Mesenteric fat pad (tissue), 1 donor: ENCODE results near the gene TACSTD2. TPM values are rescaled to one million over a fixed set of nuclear protein-coding genes. Genes with fewer than 3 reads are reported as not detected.
A peak's percentile ranks its signal among the peaks of the same experiment; 100 is the strongest.
"Not testable (repeated sequence)": the region's sequence is repeated elsewhere in the genome, so short reads cannot be mapped to it uniquely, and the experiment has no call there.

Source experiments
- DNase-seq: peaks from one replicate; pipeline ENCODE4 v3.0.0-alpha.2; 2020; ENCODE audit warnings: low spot score
- total RNA-seq: library from RNA; stranded (reverse); fragmentation: NEBNext Ultra II Directional; extraction: Animal tissue kit (Norgen Biotek cat#: 25700); gene quantifications from one replicate; pipeline ENCODE4 v1.2.1, GENCODE V29; 2021
- donor health status: DM: yes; HTN: yes; CAD: no.

Gene TACSTD2
- total RNA-seq, 1 donor from 2014 or later = 1.7 TPM

DNA sequence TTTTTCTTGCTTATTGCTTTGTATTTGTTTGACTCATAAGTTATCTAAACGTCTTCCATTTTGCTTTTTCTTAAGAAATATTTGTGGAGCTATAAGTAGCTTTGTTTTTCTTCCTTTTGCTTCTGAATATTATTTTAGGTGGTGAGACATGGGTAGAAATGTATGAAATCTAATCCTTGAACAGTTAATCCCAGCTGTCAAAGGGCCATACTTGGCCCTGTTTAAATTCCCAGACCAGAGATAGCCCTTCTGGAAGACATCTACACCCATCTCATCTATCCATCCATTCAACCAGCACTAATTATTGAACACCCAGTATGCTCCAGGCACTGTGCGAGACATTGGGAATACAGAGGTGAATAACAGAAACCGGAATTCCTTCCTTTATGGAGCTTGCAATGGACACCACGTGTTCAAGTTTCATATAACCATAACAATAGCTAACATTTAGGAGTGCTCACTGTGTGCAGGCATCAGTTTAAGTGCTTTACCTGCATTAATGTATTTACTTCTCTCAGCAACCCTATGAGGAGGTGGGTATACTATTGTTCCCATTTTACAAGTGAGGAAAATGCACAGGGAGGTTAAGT is 8.7 kb downstream of the TACSTD2 start:
- no peak for DNase-seq

DNA sequence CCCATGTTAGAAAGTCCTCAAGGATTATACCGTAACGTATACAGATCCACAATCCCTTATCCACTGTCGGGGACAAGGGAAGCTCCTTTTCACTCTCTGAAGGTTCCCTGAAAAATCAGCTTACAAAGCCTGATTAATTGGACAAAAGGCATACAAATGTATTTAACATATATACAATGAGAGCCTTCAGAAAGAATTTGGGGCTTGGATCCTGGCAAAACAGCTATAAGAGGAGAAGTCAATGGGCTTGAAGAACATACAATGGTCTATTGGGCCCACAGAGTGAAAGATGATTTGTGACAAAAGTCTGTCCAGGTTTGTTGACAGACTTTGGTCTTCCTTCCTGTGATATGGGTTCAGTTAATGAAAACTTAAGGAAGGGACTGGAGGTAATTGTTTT is 10.7 kb downstream of the TACSTD2 start:
- DNase-seq = no peak

DNA sequence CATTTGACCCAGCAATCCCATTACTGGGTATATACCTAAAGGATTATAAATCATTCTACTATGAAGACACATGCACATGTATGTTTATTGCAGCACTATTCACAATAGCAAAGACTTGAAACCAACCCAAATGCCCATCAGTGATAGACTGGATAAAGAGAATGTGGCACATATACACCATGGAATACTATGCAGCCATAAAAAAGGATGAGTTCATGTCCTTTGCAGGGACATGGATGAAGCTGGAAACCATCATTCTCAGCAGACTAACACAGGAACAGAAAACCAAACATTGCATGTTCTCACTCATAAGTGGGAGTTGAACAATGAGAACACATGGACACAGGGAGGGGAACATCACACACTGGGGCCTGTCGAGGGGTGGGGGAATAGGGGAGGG is 13.3 kb downstream of the TACSTD2 start:
- DNase-seq = not testable (repeated sequence)

DNA sequence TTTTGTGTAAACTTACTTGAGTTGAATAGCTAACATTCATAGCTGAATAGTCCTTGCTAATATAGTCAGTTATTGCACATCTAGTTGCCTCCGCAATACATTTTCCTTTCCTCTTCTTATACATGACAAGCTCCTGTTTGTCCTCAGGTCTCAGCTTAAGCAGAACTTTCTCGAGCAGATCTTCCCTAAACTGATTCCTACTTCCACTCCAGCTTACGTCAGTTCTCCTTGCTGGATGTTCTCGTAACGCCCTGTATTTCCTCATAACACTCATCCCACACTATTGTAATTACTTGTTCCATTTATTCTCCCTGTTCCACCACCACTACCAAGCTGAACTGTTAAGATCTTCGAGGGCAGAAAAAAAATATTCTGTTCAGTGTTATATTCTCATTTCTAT is 15.4 kb downstream of the TACSTD2 start:
- no peak for DNase-seq

DNA sequence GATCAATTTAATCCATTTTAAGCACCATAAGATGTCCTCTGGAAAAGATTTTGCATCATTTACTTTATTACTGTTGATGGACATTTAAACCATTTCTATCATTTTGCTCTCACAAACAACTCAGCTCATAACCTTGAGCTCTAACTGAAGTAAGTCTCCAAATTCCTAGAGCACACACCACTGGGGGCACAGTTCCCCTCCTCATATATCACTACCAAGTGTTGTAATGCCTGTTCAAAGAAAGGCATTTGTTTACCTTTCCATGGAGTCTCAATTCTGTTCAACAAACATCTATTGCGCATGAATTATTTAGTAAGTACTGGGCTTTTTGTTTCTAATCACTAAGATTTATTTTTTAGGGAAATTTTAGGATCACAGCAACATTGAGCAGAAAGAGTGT is 21.7 kb downstream of the TACSTD2 start:
- no peak for DNase-seq

DNA sequence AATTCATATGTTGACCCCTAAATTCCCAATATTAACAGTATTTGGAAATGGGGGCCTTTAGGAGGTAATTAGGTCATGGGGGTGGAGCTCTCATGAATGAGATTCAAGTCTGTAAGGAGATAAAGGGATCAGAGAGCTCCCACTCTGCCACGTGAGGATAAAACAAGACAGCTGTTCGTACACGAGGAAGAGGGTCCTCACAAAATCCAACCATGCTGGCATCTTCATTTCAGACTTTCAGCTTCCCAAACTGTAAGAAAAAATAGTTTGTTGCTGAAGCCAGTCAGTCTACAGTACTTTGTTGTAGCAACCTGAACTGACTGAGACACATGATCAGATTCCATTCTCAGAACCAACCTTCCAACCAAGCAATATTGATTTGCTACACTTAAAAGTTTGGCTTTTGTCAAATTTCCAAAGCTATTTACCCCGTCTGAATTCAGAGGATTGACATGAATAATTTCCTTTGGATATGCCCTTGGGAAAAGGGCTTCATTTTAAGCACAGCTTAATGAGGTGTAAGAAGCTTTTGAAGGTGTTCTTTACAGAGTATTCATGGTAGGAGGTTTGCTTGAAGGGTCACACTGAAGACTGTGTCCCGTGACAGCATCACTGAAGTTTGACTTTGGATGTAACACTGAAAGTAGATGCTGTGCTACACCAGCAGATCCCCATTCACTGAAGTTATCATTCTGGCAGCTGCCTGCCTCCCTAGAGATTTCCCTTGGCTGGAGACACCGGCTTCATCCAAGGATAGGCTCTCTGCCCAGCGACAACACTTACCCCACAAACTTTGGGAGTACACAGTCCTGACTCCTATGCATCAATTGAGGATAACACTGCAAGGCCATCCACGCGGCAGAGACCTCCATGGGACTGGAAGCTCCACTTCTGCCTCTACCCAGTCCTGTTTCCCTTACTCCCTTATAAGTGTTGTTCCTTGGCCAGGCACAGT is 25.6 kb downstream of the TACSTD2 start:
- no peak for DNase-seq

DNA sequence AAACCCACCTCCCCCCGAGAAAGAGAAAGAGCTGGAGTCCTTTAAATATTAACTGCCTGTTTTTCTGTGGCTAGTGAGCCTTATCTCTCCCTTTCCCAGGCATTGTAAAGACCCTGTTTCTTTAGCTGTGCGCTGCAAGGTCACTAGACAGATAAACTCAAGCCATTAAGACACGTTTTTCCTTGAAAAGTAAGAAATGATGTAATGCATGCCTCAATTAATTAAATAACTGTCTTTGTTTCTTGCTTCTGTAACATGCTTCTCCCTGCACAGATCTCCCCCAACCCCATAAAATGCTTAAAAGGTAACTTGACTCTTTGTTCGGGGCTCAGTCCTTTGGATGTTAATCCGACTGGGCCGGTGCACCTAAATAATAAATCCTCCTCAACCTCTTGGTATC is 27.8 kb downstream of the TACSTD2 start:
- DNase-seq = not testable (repeated sequence)

DNA sequence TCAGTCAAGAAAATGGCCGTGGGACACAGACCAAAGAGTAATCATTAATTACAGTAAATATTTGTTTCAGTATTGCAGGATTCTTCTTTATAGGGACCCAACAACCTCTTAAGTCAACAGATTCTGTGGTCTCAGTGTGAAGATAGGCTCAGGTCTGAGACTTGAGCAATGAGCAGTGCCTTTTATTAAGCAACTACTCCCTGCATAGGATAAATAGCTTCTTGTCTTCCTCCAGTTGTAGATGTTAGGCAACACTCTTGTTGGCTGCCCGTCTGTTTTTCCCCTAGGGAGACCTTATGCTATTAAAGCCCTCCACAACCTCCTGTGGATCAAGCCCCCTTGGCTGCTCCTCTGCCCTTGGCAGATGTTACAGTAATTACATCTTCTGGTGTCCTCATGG is 28.7 kb downstream of the TACSTD2 start:
- no peak for DNase-seq

DNA sequence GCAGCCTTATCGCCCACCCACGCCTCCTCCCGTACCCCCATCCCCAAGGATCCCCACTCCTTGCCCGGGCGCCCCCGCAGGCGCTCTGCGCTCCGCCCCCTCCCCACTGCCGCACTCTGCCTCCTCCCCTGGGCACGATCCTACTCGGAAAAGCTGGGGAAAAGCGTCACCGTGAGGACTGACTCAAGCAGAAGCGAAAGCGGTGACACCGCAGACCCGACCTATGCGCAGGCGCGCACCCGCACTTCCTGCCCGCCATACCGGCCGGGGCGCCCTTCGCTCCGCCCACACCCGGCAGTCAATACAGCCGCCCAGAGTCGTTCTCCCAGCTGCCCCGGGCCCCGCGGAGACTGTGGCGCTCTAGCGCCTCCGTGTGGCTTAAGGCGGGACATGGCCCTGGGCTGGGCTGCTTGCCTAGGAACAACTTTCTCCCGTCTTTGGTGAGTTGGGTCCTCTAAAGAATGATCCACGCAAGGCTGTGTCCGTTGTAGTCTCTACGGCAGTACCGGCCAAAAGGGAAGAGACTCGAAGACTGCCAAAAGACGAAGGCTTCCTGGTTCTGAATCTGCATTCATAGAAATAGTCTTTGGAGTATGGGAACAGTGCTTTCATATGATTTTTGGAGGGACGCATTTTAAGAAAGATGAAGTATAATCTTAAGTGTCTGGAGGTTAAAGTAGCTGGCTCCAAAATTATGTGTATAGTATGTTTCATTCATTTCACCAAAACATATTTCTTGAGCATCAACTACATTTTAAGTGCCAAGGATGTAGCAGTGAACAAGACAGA is 30.3 kb downstream of the TACSTD2 start, which contains the start of gene OMA1:
Gene OMA1 (minus strand): TSS at position 207 of the 789 bp plus-strand sequence. CDS start 7,432 bp downstream, outside the sequence.
- DNase-seq = peak; percentile 99

DNA sequence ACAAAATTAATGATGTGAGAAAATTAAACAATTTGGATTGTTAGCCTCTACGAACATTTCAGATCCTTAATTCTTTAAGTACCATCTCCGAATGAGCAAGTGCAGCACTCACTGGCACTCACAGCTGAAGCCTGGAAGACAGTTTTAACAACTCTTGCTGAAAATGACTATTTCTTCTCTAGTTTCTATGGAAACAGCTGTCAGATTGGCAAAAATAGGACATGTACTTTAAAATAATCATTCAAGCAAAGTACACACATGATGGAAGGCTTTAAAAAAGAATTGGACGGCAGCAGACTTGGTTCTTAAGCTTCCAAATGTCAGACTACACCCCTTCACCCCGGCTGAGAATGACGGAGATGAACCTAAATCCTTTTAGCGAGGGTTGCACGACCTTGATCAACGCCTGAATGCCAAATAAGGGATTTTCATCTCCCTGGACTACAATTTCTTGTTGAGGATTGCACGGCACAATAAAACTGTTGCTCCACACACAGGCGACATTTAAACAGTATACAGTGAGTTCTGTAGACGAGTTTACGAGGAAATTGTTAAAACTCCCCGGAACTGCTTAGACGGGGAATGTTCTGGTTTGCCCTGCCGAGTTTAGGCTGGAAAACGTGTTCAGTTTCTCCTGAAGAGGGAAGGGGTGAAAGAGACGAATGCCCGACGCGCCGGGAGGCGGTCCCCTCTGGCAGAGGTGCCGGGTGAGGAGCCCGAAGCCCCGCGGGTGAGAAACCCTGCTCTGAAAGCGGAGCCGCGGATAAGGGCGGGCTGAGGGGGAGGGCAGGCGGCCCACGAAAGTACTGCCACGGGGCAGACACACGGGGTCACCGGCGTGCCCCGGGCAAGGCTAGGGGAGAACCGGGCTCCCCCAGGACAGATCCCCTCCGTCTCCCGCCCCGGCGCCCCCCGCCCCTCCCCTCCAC is 31.2 kb downstream of the TACSTD2 start:
- peak; percentile 94 for DNase-seq

DNA sequence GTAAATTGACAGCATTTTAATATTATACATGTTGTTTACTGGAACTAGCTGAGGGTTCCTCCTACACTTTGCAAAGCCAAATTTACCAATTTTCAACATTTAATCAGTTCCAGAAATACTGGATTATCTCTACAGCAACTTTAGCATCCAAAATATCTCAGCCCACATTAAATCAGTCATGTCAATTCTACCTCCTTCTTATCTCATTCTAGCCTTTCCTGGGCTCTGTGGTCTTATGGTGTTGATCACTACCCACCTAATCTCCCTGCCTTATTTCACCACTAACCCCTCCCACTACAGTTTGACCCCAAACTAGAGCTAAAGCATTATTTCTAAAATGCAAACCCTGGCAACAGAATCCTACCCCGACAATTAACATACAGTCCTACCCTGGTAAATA is 33.8 kb downstream of the TACSTD2 start:
- DNase-seq = no peak

DNA sequence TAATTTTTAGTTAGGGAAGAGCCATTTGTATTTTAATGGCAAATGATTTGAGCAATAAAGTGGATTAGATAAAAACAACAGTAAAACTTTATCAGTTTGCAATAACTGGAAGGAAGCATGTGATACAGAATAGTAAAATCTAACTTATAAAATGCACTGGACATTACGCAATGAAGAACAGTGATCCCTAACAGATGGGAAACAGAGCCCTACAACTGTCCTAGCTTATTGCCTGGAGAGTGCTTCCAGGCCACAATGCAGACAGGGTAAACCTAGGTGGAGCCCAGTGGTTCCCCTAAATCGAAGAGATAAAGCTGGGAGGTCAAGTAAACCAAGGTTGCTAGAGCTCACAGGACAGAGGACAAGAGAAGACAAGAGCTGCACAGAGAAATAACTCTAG is 37.5 kb downstream of the TACSTD2 start:
- DNase-seq = no peak

DNA sequence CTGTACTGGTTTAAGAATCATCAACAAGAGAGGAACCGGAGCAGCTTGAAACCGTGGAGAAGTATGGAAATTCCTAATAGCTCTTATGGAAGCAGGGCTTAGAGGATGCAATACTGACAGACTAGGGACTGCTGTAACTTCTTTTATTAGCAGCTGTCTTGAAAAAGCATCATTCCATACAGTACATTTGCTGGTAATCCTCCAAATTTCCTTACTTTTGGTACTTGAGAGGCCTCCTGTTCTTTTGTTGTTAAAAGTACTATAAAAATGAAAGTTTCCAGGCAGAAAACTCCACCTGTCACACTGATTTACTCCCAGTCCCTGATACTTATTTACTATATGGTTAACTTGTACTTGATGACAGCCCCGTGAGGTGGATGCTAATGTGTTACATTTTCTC is 38.2 kb downstream of the TACSTD2 start:
- DNase-seq = no peak

DNA sequence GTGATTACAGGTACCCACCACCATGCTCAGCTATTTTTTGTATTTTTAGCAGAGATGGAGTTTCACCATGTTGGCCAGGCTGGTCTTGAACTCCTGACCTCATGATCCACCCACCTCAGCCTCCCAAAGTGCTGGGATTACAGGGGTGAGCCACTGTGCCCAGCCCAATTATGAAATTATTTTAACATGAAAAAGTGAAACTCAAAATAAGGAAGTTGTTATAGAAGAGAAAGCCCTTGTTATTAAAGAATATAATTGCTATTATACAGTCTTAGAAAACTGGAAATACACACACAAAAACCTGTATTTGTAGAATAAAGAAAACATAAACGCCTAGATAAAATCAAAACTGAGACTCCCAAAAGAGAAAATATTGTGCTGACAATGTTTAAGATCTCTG is 45.2 kb downstream of the TACSTD2 start:
- not testable (repeated sequence) for DNase-seq

DNA sequence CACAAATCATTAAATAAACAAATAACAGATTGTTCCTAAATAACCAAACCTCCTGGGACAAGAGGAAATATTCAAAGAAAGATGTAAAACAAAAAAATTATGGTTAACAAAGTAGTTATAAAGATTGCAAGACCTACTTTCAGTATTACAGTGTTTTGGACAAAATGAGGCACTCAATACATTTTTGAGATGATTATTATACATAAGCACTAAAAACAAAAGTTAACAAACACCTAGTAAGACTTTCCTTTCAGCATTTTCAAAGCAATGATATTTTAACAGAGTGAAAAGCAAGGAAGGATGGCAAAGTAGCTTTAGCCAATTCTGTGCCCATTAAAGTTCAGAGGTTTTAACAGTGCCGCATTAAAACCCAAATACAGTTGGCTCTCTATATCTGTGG is 47.8 kb downstream of the TACSTD2 start:
- no peak for DNase-seq

DNA sequence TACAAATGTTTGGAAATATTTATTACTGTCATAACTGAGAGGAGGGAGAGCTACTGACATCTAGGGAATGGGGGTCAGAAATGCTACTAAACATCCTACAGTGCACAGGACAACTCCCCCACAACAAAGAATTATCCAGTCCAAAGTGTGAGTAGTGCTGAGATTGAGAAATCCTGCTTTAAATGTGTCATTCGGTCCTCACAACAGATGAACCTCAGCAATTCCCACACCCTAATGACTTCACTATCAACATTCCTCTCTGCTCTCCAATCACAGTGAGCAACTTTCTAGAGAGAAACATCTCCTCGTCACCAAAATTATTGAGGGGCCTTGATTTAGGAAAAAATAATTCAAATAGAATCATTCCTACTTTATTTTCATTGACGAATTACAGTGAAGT is 48.5 kb downstream of the TACSTD2 start:
- DNase-seq = no peak
